ENCODE data around the gene INSIG2.
"Not testable (repeated sequence)": the region's sequence is repeated elsewhere in the genome, so short reads cannot be mapped to it uniquely, and the experiment has no call there.

Gene INSIG2

DNA sequence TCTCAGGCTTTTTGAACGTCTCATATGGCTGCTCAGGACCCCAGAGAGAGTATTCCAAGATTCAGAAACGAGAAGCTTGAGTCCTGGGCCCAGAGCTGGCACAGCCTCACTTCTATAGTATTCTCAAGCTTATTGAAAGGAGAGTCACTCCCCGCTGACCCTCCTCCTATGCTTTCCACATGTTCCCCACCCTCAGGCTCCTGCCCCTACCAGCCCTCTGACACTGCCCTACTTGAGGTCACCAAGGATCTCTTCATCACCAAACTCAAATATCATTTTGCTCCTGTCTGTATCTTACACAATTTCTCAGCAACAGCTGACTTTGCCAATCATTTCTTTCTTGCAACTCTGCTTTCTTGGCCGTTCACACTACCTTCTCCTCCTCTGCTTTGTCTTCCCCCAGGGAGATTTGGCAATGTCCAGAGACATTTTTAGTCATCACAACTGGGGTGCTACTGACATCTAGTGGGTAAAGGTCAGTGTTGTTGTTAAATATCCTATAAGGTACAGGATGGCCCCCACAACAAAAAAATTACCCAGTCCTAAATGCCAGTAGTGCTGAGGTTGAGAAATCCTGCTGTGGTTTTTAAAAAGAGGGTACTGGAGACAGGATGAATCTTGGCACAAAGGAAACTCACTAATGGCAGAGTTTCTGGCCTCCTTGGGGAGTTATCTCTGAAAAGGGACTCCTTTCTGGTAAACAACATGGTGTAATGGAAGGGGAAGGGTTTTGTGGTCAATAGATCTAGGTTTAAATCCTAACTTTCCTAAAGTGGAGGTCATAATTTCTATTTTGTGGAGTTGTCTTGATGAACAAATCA, 26.9 kb upstream of the INSIG2 start:
- DNase-seq, result no peak

- DNase-seq, result no peak
These were observed 26.2 kb upstream of the INSIG2 start for GRCh38 chr2:118062048-118062447.

GRCh38 chr2:118062669-118063068, 25.6 kb upstream of the INSIG2 start:
- DNase-seq, result no peak

DNA sequence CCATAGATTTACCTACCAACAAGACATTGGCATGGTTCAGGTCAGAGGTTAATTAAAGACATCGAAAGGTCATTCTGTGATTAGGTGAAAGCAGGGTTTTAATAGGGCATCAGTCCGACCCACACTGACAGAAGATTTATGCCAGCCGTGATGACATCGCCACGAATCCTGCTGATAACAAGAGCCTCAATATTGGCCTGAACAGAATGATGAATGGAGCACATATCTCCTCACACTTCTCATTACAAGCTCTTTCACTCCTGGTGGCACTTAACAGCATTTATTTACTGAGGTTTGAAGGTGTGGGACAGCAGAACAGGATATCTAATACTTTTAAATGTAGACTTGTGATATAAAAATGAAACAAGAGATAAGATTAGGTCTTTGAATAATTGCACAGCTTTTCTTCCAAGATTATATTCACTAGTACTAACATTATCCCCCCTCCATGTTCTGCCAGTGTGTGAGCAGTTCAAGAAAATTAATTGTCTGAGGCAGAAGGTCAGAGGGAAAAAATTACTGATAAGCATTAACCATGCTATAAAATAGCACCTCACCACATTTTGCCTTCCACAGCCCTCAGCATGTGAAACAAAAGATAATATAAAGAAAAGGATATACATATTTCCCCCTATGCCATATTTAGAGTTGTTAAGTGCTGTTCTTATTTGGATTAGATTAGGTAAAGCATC, 23.1 kb upstream of the INSIG2 start:
- DNase-seq, result no peak

- DNase-seq, result no peak
These were observed 22.3 kb upstream of the INSIG2 start for GRCh38 chr2:118065921-118066511.

DNA sequence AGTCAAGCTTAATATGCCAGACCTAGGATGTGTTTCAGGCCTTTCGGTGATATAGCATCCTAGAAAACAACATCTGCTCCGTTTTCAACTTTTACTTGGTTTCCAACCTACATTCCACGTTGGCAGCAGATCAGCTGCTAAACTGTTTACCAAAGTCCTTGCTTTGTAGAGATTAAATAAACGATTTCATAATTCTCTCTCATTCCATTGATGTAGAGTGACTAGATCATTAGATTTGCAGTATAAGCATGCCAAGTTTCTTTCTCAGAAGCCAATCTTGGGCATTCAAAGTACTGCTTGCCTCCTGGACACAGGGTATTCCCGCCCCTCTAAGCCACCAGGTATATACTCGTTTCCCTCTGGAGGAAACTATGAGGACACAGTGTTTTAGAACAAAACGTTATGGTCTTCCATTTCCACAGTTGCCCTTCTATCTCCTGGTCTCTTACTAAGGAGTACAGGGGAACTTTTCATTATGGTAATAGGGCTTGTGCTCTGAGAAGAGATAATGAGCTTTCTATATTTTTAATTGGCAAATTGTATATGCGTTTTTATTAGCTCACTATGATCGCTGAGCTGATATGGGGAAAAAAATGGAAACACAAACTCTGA, 10.5 kb upstream of the INSIG2 start:
- no peak for DNase-seq

- no peak for DNase-seq
These were observed 9.5 kb upstream of the INSIG2 start for GRCh38 chr2:118078734-118079133.

DNA sequence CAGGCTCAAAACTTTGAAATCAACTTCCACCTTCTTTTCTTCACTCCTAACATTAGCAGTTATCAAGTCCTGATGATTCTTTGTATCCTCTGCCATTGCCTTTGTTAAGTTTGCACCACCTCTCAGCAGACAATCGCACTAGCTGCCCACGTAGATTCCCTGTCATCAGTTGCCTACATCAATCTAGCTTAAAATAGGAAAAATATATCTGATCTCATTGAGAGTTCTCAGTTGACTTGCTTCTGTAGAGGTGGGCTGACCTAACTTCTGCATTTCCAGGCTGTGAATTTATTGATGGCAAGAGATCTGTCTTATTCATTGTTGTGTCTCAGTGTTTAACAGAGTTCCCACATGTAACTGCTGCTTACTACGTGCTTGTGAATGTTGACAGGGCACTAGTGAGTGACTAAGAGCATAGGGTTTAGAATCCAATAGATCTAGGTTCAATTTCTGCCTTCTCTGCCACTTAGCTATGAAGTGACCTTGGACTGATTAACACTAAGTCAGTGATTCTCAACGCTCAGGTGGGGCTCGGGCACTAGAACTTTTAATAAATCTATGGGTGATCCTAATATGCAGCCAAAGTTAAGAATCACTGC, 3.7 kb upstream of the INSIG2 start:
- no peak for DNase-seq

DNA sequence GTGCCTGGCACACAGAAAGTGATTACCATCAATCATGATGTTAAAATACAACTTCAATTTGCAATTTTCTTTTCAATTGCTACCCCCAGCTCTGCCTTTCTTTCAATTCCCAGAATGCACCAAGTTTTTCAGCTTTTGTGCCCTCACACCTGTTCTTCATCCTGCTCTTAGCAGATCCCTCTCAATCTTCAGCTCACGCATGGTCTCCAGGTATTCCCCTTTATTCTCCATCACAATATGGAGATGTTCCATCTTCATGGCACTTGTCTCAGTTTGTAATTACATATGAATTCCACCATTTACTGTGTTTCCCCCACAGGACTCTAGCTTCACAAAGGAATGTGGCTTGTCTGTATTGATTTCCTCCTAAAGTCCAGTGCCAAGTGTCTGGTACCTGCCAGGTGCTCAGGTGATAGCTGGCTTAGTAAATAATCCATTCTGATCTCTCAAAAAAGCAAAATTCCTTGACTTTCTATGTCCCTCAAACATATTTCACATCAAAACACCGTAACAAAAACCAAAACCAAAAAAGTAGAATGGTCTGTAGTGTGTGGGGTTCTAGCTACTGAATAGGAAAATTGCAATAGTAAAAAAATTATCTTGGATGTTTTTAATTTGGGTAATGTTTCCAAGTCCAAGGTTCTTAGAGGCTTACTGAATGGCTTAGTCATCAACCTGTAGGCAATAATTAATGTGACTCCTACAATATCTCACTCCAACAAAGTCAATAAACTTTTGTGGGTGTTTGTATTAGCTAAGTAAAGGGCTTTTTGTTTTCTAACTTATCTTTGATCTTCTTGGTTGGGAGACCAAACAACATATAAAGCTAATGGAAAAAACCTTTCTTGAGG, 2.9 kb upstream of the INSIG2 start:
- no peak for DNase-seq

DNA sequence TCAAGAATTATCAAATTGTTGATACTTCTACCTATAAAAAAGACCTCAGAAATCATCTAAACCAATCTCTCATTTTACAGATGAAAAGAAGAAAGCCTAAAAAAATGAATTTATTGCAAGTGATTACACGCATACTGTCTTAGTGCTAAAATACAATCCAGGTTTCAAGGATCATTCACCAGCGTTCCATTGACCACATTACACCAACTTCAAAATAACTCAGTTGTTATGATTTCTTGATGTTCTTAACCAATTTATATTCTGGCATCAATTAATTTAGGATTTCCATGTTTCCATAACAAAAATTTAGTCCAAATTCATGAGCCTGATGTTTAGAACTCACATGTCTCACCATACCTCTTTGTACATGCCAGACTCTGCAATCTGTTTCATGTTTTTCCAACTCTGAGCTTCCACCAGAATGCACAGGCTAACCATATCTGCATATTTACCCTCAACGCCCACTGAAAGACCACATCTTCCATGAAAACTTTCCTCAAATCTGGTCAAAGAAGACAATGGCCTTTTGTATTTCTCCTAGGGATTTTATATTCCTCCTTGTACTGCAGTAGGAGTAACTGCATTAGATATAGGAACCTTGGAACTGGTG, 2.1 kb upstream of the INSIG2 start:
- no peak for DNase-seq

- no peak for DNase-seq
These were observed 999 bp downstream of the INSIG2 start for GRCh38 chr2:118089139-118089800.

DNA sequence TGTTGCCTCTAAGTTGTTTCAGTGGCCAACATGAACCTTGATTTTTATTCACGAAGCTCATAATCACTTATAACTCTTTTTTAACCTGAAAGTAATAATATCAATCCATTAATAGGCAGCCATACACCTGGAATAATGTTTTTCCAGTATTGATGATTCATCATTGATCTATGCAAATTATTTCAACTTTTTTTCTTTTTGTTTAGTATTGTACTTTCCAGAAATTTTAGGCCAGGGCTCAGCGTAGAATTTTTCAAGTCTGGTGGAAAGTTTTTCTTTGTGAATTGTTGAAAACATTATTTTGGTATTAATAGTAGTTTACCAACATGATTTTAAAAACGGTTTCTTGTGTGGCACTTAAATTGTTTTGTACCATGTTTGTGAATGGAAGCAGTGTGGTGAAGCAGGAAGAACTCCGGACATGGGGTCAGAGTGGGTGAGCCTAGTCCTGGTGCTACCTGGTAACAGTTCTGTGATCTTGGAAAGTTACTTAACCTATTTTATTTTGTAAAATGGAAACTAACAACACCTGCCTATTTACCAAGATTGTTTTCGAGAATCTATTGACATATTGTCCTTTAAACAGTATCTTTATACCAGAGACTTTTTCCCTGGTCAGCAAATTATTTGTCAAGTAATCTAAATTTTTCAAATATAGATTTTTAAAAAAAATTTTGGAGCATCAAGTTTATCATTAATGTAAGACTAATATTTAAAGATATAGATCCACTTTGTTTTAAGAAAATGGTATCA, 2.3 kb downstream of the INSIG2 start:
- DNase-seq, result no peak

DNA sequence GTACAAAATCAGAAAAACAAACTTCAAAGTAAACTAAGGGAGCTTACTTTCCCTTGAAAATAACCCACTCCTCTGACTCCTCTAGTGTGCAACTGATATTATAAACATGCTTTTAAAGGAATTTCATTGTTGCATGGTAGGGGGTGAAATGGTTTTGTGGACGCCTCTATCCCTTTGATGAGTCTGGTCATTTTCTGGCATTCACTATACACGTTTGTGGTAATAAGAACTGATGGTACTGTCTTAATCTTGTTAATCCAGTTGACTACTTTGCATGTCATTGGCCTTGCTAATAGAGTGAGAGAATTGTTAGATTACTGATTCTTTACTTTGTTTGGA, 2.8 kb downstream of the INSIG2 start:
- DNase-seq, result no peak

- no peak for DNase-seq
These were observed 3.4 kb downstream of the INSIG2 start for GRCh38 chr2:118091631-118092030.

- DNase-seq, result not testable (repeated sequence)
These were observed 5.8 kb downstream of the INSIG2 start for GRCh38 chr2:118094102-118094501.

DNA sequence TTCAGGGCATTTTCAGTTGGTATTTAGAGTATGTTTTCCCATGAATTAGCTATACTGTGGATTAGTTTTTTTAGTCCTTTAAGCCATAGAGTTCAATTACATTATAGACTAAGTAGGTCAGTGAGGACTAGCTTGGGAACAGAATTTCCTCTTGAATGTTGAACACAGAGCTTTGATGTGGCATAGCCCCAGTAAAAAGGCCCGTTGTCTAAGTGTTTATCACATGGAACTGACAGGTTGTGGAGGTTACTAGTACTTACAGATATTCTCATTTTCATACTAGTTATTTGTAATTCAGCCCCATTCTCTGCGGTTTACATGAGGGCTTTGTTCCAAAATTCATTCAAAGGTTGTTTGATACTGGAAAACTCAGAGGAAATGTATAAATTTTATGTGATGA, 6.2 kb downstream of the INSIG2 start:
- no peak for DNase-seq

GRCh38 chr2:118095610-118096009, 7.3 kb downstream of the INSIG2 start:
- DNase-seq, result no peak

GRCh38 chr2:118097657-118098056, 9.4 kb downstream of the INSIG2 start:
- DNase-seq, result no peak

GRCh38 chr2:118098307-118099030, 10.2 kb downstream of the INSIG2 start:
- DNase-seq, result no peak

Measured in NCI-H2227 treated with DMSO at 0.1 percent for 48 hours (cell line).